Uterus (tissue), 2 donors: ENCODE data around the gene SNX22.

Experiments used
- CTCF ChIP-seq, 4 experiments: fragments of 200-600 bp in 2 of 4; fragments of 450-650 bp in 2 of 4; sonication (generic) in 2 of 4; IDR thresholded peaks; one replicate each; pipeline ENCODE4 v1.5.1; 2016 to 2019; ENCODE audit warnings: antibody characterized with exemption in 4 of 4, mild to moderate bottlenecking in 2 of 4, moderate library complexity in 1 of 4
- POLR2A ChIP-seq, 2 donors: fragments of 450-650 bp; IDR thresholded peaks; one replicate each; pipeline ENCODE4 v1.6.1; 2016; ENCODE audit warnings: antibody characterized with exemption in 2 of 2, mild to moderate bottlenecking in 1 of 2, moderate library complexity in 1 of 2

GRCh38 chr15:64105113-64105704 is 46.3 kb upstream of the SNX22 start:
- TF ChIP-seq POLR2A (IDR thresholded peaks at IDR 0.05), result no peak
- no peak for TF ChIP-seq CTCF (IDR thresholded peaks at IDR 0.05)
